ENCODE results near the gene SEMA6D.

DNA sequence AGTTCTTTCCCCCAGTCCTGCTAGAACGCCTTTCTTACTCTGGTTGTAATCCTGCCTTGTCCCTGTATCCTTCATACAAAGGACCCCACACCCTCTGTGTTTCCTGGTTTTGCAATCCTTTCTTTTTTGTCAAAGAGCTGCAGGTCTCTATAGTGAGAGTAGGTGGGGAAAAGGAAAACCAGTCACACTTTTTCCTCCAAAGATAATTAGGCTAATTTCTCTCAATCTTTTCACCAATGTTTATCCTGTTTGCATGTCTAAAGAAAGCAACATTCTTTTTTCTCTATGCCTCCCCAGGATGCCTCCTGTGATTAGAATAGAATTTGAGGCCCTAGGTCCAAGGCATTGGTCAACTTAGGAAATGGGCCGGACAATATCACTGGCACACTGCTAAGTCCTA is 25.4 kb downstream of the SEMA6D start:
- TF ChIP-seq, protein P1, sequence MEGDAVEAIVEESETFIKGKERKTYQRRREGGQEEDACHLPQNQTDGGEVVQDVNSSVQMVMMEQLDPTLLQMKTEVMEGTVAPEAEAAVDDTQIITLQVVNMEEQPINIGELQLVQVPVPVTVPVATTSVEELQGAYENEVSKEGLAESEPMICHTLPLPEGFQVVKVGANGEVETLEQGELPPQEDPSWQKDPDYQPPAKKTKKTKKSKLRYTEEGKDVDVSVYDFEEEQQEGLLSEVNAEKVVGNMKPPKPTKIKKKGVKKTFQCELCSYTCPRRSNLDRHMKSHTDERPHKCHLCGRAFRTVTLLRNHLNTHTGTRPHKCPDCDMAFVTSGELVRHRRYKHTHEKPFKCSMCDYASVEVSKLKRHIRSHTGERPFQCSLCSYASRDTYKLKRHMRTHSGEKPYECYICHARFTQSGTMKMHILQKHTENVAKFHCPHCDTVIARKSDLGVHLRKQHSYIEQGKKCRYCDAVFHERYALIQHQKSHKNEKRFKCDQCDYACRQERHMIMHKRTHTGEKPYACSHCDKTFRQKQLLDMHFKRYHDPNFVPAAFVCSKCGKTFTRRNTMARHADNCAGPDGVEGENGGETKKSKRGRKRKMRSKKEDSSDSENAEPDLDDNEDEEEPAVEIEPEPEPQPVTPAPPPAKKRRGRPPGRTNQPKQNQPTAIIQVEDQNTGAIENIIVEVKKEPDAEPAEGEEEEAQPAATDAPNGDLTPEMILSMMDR (conservative IDR thresholded peaks at IDR 0.05; ENCODE audit: low read depth, low read length): no peak
- TF ChIP-seq EZH2 (IDR thresholded peaks at IDR 0.05; ENCODE audit: low read length, unreplicated experiment): no peak
